Measurements from ENCODE around the gene FKRP.

DNA sequence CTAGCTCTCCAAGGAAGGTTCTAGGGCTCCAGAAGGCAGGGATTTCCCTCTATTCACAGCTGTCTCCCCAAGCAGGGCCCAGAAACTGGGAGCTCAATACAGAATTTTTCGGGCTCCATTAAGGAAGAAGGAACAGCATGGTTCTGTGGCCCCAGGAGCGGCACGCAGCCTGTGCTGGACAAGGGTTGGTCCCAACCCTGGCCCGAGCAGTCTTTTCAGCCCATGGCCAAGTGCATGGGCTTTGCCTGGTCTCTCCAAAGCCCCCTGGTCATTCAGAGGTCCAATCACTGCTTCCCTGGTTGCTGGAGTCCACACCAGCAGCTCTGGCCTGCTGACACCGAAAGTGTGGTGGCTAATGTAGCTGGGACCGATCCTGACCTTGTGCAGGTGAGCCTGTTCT is 22.4 kb upstream of the FKRP start:
- TF ChIP-seq, protein P1, sequence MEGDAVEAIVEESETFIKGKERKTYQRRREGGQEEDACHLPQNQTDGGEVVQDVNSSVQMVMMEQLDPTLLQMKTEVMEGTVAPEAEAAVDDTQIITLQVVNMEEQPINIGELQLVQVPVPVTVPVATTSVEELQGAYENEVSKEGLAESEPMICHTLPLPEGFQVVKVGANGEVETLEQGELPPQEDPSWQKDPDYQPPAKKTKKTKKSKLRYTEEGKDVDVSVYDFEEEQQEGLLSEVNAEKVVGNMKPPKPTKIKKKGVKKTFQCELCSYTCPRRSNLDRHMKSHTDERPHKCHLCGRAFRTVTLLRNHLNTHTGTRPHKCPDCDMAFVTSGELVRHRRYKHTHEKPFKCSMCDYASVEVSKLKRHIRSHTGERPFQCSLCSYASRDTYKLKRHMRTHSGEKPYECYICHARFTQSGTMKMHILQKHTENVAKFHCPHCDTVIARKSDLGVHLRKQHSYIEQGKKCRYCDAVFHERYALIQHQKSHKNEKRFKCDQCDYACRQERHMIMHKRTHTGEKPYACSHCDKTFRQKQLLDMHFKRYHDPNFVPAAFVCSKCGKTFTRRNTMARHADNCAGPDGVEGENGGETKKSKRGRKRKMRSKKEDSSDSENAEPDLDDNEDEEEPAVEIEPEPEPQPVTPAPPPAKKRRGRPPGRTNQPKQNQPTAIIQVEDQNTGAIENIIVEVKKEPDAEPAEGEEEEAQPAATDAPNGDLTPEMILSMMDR (IDR thresholded peaks at IDR 0.05), result no peak
- no peak for TF ChIP-seq POLR2A (IDR thresholded peaks at IDR 0.05)
